HEK293 (cell line): ENCODE data around the gene RBFOX1.

ENCODE experiments used
- CTCF ChIA-PET: fragments of 350-600 bp; formaldehyde crosslinking; extraction: SDS; loops from one replicate; lab custom pipeline; 2021; ENCODE audit warnings: antibody characterized with exemption; lab: Yijun Ruan, JAX
- POLR2A ChIA-PET: fragments of 300-600 bp; formaldehyde crosslinking; extraction: SDS; loops from one replicate; lab custom pipeline; 2020; ENCODE audit warnings: antibody characterized with exemption, inconsistent platforms; lab: Yijun Ruan, JAX
- H3K27ac ChIP-seq: fragments of 200-500 bp; sonication (Bioruptor generic); 2 replicates; pipeline ENCODE4 v1.5.1; 2014; ENCODE audit warnings: low read depth, low read length, control low read depth, inconsistent platforms; ENCODE audit errors: extremely low read depth
- H3K36me3 ChIP-seq, 2 experiments: fragments of 200-500 bp in 1 of 2; sonication (Bioruptor generic) in 1 of 2; 1 replicate in 1 of 2; 2 replicates in 1 of 2; pipeline ENCODE4 v1.5.1; 2014 to 2017; ENCODE audit warnings: inconsistent platforms in 2 of 2, low read length in 2 of 2; ENCODE audit not compliant: control insufficient read depth in 2 of 2, insufficient read depth in 1 of 2
- H3K4me1 ChIP-seq: fragments of 200-500 bp; sonication (Bioruptor generic); 2 replicates; pipeline ENCODE4 v1.5.1; 2014; ENCODE audit warnings: mild to moderate bottlenecking, low read length, inconsistent platforms; ENCODE audit not compliant: control insufficient read depth, insufficient read depth
- H3K4me3 ChIP-seq: 2 replicates; pipeline ENCODE4 v1.5.1; 2011; ENCODE audit warnings: low read depth, mild to moderate bottlenecking, control low read depth, low read length, moderate library complexity
- H3K9me3 ChIP-seq: fragments of 200-500 bp; sonication (Bioruptor generic); 2 replicates; pipeline ENCODE4 v1.5.1; 2014; ENCODE audit warnings: low read depth, low read length, inconsistent platforms; ENCODE audit not compliant: control insufficient read depth, insufficient read depth
- HOXA7 ChIP-seq: sonication (generic); formaldehyde crosslinking; IDR thresholded peaks from 2 replicates; pipeline ENCODE4 v1.8.1; 2022; ENCODE audit warnings: missing genetic modification reagents, borderline replicate concordance
- PRDM4 ChIP-seq: fragments of 450-650 bp; formaldehyde crosslinking; IDR thresholded peaks from 2 replicates; pipeline ENCODE4 v1.5.1; 2017; ENCODE audit warnings: missing biosample characterization, missing genetic modification characterization
- SP2 ChIP-seq: fragments of 450-650 bp; formaldehyde crosslinking; IDR thresholded peaks from 2 replicates; pipeline ENCODE4 v1.5.1; 2016; ENCODE audit warnings: missing biosample characterization, missing genetic modification characterization
- ZBTB17 ChIP-seq: fragments of 450-650 bp; formaldehyde crosslinking; IDR thresholded peaks from 2 replicates; pipeline ENCODE4 v1.5.1; 2016; ENCODE audit warnings: missing biosample characterization, missing genetic modification characterization
- ZBTB48 ChIP-seq: fragments of 450-650 bp; formaldehyde crosslinking; IDR thresholded peaks from 2 replicates; pipeline ENCODE4 v1.5.1; 2016; ENCODE audit warnings: missing biosample characterization, missing genetic modification characterization
- ZNF132 ChIP-seq: fragments of 450-650 bp; formaldehyde crosslinking; IDR thresholded peaks from 2 replicates; pipeline ENCODE4 v1.5.1; 2017; ENCODE audit warnings: missing biosample characterization, missing genetic modification characterization, borderline replicate concordance
- ZNF146 ChIP-seq: fragments of 450-650 bp; formaldehyde crosslinking; IDR thresholded peaks from 2 replicates; pipeline ENCODE4 v1.5.1; 2016; ENCODE audit warnings: missing biosample characterization, missing genetic modification characterization
- ZNF157 ChIP-seq: fragments of 450-650 bp; formaldehyde crosslinking; IDR thresholded peaks from 2 replicates; pipeline ENCODE4 v1.5.1; 2016; ENCODE audit warnings: missing biosample characterization, missing genetic modification characterization
- ZNF16 ChIP-seq: fragments of 450-650 bp; formaldehyde crosslinking; IDR thresholded peaks from 2 replicates; pipeline ENCODE4 v1.5.1; 2016; ENCODE audit warnings: low read depth, missing biosample characterization, missing genetic modification characterization
- ZNF169 ChIP-seq: fragments of 450-650 bp; formaldehyde crosslinking; IDR thresholded peaks from 2 replicates; pipeline ENCODE4 v1.5.1; 2016; ENCODE audit warnings: missing biosample characterization, missing genetic modification characterization
- ZNF214 ChIP-seq: fragments of 450-650 bp; formaldehyde crosslinking; IDR thresholded peaks from 2 replicates; pipeline ENCODE4 v1.5.1; 2017; ENCODE audit warnings: missing biosample characterization, mild to moderate bottlenecking, missing genetic modification characterization, borderline replicate concordance
- ZNF23 ChIP-seq: fragments of 450-650 bp; formaldehyde crosslinking; IDR thresholded peaks from 2 replicates; pipeline ENCODE4 v1.5.1; 2016; ENCODE audit warnings: missing biosample characterization, missing genetic modification characterization, borderline replicate concordance
- ZNF239 ChIP-seq: fragments of 450-650 bp; formaldehyde crosslinking; IDR thresholded peaks from 2 replicates; pipeline ENCODE4 v1.5.1; 2016; ENCODE audit warnings: missing biosample characterization, missing genetic modification characterization
- ZNF24 ChIP-seq: fragments of 450-650 bp; formaldehyde crosslinking; IDR thresholded peaks from 2 replicates; pipeline ENCODE4 v1.5.1; 2016; ENCODE audit warnings: missing biosample characterization, missing genetic modification characterization
- ZNF26 ChIP-seq: fragments of 450-650 bp; formaldehyde crosslinking; IDR thresholded peaks from 2 replicates; pipeline ENCODE4 v1.5.1; 2016; ENCODE audit warnings: missing biosample characterization, missing genetic modification characterization
- ZNF274 ChIP-seq, 2 experiments: fragments of 200-500 bp in 1 of 2; fragments of 450-650 bp in 1 of 2; sonication (Bioruptor generic) in 1 of 2; formaldehyde crosslinking in 1 of 2; IDR thresholded peaks; 2 replicates each; pipeline versions ENCODE4 v1.5.1 to v1.6.1; 2014 to 2016; ENCODE audit warnings: borderline replicate concordance in 1 of 2, inconsistent platforms in 1 of 2, low read length in 1 of 2, missing biosample characterization in 1 of 2, missing genetic modification characterization in 1 of 2
- ZNF394 ChIP-seq: fragments of 450-650 bp; formaldehyde crosslinking; IDR thresholded peaks from 2 replicates; pipeline ENCODE4 v1.5.1; 2016; ENCODE audit warnings: missing biosample characterization, missing genetic modification characterization, mild to moderate bottlenecking, moderate library complexity, borderline replicate concordance
- ZNF404 ChIP-seq: fragments of 450-650 bp; formaldehyde crosslinking; IDR thresholded peaks from 2 replicates; pipeline ENCODE4 v1.5.1; 2017; ENCODE audit warnings: missing biosample characterization, missing genetic modification characterization
- ZNF513 ChIP-seq: fragments of 450-650 bp; IDR thresholded peaks from 2 replicates; pipeline ENCODE4 v1.5.1; 2018; ENCODE audit warnings: missing biosample characterization, missing genetic modification characterization
- ZNF596 ChIP-seq: fragments of 450-650 bp; IDR thresholded peaks from 2 replicates; pipeline ENCODE4 v1.5.0; 2018; ENCODE audit warnings: missing biosample characterization, mild to moderate bottlenecking, missing genetic modification characterization, moderate library complexity
- ZNF624 ChIP-seq: fragments of 450-650 bp; formaldehyde crosslinking; IDR thresholded peaks from 2 replicates; pipeline ENCODE4 v1.5.1; 2017; ENCODE audit warnings: missing biosample characterization, missing genetic modification characterization
- ZNF654 ChIP-seq: fragments of 450-650 bp; formaldehyde crosslinking; IDR thresholded peaks from 2 replicates; pipeline ENCODE4 v1.5.1; 2016; ENCODE audit warnings: low read depth, missing biosample characterization, missing genetic modification characterization
- ZNF677 ChIP-seq: fragments of 450-650 bp; IDR thresholded peaks from 2 replicates; pipeline ENCODE4 v1.5.0; 2018; ENCODE audit warnings: missing biosample characterization, mild to moderate bottlenecking, missing genetic modification characterization, moderate library complexity
- TF ChIP-seq, protein P1 (sequence below): fragments of 450-650 bp; formaldehyde crosslinking; IDR thresholded peaks from 2 replicates; pipeline ENCODE4 v1.5.1; 2016; ENCODE audit warnings: missing biosample characterization, missing genetic modification characterization

Gene RBFOX1

DNA sequence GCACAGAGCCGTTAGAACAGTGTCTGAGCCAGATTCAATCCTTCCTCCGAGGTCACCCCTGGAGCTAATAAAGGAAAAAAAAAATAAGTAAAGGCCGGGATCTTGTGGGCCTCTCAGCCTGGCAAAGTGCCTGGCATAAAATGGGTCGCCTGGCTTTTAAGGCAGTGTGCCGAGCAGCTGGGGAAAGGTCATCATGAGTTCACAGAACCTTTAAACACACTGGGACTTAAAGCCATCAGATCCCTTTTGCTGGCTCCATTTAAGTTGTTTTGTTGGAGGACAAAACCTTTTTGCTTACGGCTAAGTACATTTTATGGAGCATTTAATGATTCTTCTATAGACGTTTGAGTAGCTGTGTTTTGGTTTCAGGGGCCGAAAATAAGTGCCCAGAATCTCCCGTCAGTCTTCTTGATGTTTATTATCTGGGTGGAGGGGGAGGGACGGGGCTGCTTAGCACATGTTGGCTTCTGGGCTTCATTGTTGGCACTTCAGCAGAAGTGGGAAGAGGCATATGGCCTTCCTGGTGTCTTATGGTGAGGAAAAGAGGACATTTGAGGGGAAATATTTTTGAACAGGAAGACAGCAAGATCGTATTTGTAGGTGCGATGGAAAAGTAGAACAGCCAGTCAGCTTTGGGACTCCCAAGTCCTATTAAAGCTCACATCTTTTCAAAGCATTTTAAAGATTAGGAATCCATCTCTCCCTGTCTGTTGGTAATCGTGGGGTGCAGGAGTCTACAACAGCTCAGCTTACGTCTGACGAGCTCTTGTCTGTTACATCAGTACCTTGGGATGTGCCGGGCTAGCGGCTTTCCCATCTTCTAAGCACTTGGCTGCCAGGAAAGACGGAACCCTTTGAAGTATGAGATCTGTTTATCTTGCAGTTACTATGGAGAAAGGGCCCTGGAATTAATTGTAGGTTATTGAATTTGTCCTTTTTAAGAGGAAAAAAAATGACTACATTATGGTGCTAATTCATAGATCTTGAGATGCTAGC, 31.1 kb downstream of the RBFOX1 start (continued):
- TF ChIP-seq ZNF513 (tag by site-specific recombination), result no peak
- no peak for TF ChIP-seq ZNF24 (tag by site-specific recombination)
- TF ChIP-seq ZNF624 (tag by site-specific recombination), result no peak
- no peak for TF ChIP-seq ZNF23 (tag by site-specific recombination)
- TF ChIP-seq ZNF132 (tag by site-specific recombination), result no peak
- TF ChIP-seq, all 188 proteins: peak for 0

- ChIA-PET POLR2A (interaction anchor here (0.5 kb wide), 1 partner anchor 645 kb away, joined by 3 read pairs; no protein-coding TSS in a partner anchor), CTCF (no interaction called here)
- no peak overlapping the region for H3K4me3 ChIP-seq
- H3K36me3 ChIP-seq, result no peaks in the 10 kb centered on the region
- no peaks in the 10 kb centered on the region for H3K4me1 ChIP-seq
- no peak overlapping the region for H3K27ac ChIP-seq
- TF ChIP-seq ZNF677 (no peak), ZBTB48 (tag by site-specific recombination) (no peak), ZNF274 (IDR thresholded peaks at IDR 0.05; ENCODE audit: low read length) (no peak), ZNF274 (tag by site-specific recombination; IDR thresholded peaks at IDR 0.05; ENCODE audit: borderline replicate concordance) (no peak), ZNF404 (no peak), ZNF214 (tag by site-specific recombination) (no peak), ZNF16 (tag by site-specific recombination) (no peak)
- H3K9me3 ChIP-seq, result no peaks in the 10 kb centered on the region
These were observed 33.4 kb downstream of the RBFOX1 start for GRCh38 chr16:7366041-7366440.

DNA sequence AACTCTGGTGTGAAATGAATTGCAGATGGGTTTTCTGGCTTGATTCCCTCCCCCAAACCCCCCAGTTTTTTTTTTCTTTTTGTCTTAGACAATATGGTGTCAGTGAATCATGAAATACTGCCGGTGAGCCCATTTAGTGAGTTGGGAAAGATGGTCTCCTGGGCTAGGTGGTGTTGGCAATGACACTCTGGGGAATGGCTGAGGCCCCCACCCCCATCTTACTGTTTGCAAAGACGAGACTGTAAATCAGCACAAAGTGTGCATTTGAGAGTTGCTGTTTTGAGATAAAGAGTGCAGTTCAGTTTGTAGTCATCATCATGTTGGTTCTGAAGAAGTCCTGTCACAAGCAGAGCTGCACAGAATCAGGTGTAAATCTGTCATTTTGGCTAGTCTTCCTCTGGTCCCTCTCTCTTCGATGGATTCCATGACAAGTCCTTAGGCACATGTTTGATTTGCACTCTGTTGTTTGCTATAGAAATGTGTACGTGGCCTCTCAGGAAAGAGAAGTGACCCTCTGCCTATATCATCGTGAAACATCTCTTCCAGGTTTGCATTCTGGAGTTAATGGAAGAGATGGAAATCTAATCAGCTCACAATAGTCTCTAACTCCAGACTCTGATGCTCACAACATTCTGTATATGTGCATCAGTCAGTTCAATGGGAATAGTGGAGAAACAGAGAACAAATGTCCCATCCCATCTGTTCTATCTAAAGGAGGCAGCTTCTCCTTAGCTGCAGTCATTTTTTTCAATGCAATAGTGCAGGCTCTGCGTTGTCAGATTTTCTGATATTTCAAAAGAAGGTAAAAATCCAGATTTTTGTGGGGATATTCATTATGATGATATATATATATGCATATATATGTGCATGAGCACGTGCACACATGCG, 34.6 kb downstream of the RBFOX1 start:
- Histone ChIP-seq H3K4me1 (no peaks in the 10 kb centered on the region), H3K36me3 (no peaks in the 10 kb centered on the region), H3K9me3 (no peaks in the 10 kb centered on the region), H3K27ac (no peak overlapping the region), H3K4me3 (no peak overlapping the region)
- ChIA-PET CTCF (interaction anchor here (0.7 kb wide), 1 partner anchor 236 kb away, joined by 3 read pairs; no protein-coding TSS in a partner anchor), POLR2A (no interaction called here)
- TF ChIP-seq ZNF146 (no peak), ZNF654 (tag by site-specific recombination) (no peak), HOXA7 (CRISPR knock-in tag) (no peak), PRDM4 (no peak), ZBTB17 (tag by site-specific recombination) (no peak), ZNF26 (tag by site-specific recombination) (no peak), ZNF394 (tag by site-specific recombination) (no peak), ZNF239 (tag by site-specific recombination) (no peak), ZNF157 (tag by site-specific recombination) (no peak), SP2 (no peak), ZNF169 (tag by site-specific recombination) (no peak), ZNF596 (tag by site-specific recombination) (no peak)
- TF ChIP-seq, protein P1, sequence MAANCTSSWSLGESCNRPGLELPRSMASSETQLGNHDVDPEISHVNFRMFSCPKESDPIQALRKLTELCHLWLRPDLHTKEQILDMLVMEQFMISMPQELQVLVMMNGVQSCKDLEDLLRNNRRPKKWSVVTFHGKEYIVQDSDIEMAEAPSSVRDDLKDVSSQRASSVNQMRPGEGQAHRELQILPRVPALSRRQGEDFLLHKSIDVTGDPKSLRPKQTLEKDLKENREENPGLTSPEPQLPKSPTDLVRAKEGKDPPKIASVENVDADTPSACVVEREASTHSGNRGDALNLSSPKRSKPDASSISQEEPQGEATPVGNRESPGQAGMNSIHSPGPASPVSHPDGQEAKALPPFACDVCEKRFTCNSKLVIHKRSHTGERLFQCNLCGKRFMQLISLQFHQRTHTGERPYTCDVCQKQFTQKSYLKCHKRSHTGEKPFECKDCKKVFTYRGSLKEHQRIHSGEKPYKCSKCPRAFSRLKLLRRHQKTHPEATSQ (tag by site-specific recombination), result no peak
